GM18499 (cell line): ENCODE measurements around the gene NAALAD2.
"Not testable (repeated sequence)": the region's sequence is repeated elsewhere in the genome, so short reads cannot be mapped to it uniquely, and the experiment has no call there.

ENCODE experiments used
- ATAC-seq: cut with Tn5 transposase; IDR thresholded peaks from one replicate; pipeline ENCODE4 v1.9.1; 2021; ENCODE audit warnings: moderate number of reproducible peaks; ENCODE audit not compliant: insufficient read depth, unreplicated experiment

Gene NAALAD2

DNA sequence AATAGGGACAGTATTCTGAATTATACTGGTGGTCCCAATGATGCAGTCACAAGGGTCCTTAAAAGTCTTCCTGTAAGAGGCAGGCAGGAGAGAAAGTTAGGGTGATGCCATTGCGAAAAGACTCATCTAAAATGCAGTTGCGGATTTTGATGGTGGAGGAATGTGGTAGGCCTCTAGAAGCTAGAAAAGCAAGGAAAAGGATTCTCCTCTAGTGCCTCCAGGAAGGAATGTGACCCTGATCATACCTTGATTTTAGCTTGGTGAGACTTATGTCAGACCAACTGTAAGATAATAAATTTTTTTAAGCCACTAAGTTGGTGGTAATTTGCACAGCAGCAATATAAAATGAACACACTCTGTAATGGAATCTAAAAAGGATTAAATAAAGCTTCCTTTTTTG is 54.5 kb downstream of the NAALAD2 start:
- ATAC-seq = no peak

GRCh38 chr11:90192869-90193582 is 58.6 kb downstream of the NAALAD2 start:
- ATAC-seq = no peak

DNA sequence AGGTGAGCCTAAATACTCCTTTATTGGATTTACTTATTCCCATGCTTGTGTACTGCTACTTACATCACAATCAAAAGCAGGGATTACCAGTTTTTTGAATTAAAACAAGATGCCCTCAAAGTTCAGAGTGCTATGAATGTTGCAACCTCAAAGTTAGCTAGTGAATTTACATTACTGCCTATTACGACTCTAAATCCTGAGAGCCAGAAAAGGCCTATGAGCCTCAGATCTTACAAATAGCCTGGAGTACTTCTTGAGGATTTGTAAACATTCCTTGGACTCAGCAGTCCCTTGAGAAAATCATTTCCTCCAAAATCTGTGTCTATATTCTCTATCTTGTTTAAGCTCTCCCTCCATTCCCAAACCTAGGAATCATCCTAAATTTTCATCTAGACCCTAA is 62.9 kb downstream of the NAALAD2 start:
- no peak for ATAC-seq

GRCh38 chr11:90202342-90202741 is 67.9 kb downstream of the NAALAD2 start:
- ATAC-seq = no peak

DNA sequence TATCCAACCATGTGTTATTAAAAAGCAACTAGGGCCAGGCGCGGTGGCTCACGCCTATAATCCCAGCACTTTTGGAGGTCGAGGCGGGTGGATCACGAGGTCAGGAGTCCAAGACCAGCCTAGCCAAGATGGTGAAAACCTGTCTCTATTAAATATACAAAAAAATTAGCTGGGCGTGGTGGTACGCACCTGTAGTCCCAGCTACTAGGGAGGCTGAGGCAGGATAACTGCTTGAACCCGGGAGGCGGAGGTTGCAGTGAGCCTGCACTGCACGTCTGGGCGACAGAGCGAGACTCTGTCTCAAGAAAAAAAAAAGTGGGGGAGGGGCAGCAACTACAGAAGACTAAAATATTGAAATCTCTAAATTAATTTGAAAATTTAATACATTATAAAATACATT is 69.9 kb downstream of the NAALAD2 start:
- ATAC-seq = no peak

- ATAC-seq = peak; percentile 69
Measured at GRCh38 chr11:90204832-90205646, 70.6 kb downstream of the NAALAD2 start.

GRCh38 chr11:90207992-90208391 is 73.5 kb downstream of the NAALAD2 start:
- ATAC-seq = not testable (repeated sequence)

DNA sequence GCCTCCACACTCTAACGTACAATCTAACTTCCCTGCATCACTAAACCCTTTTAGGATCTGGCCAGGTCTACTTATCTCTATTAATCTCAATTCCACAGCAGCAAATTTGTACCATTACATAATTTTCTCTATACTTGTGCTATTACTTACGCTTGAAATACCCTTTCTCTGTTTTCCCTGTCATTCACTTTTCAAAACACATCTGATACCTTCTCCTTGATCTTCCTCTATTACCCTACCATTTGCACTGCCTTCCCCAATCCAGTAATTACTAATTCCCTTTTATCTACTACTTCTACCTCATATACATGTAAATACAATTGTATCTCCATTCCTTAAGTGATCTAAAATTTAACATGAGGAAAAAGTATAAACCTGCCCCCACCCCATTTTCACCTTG is 74.4 kb downstream of the NAALAD2 start:
- ATAC-seq = no peak

GRCh38 chr11:90213322-90213721 is 78.9 kb downstream of the NAALAD2 start:
- no peak for ATAC-seq

GRCh38 chr11:90216611-90217010 is 82.1 kb downstream of the NAALAD2 start:
- no peak for ATAC-seq

DNA sequence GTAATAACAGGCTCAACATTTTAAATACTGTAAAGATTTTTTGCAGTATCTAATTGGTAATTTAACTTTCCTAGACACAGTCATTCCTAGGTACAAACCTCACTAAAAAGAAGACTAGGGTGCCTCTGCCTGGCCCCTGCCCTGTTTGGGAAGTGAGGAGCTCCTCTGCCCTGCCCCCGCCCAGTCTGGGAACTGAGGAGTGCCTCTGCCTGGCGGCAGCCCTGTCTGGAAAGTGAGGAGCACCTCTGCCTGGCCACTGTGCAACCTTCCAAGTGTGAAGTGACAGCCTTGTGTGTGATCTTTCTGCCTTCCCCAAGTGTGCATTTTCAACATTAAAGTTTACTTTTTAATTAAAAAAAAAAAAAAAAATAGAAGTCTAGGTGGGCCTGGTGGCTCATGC is 84.1 kb downstream of the NAALAD2 start:
- no peak for ATAC-seq

DNA sequence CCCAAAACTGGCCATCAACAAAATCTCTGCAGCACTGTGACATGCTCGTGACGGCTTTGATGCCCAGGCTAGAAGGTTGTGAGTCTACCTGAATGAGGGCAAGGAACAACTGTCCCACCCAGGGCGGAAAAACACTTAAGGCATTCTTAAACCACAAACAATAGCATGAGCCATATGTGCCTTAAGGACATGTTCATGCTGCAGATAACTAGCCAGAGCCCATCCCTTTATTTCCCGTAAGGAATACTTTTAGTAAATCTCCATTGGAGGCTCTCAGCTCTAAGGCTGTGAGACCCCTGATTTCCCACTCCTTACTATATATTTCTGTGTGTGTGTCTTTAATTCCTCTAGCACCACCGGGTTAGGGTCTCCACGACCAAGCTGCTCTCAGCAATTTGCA is 85.0 kb downstream of the NAALAD2 start:
- ATAC-seq = no peak

GRCh38 chr11:90220391-90220790 is 85.9 kb downstream of the NAALAD2 start:
- no peak for ATAC-seq

GRCh38 chr11:90221803-90222458 is 87.5 kb downstream of the NAALAD2 start:
- no peak for ATAC-seq

DNA sequence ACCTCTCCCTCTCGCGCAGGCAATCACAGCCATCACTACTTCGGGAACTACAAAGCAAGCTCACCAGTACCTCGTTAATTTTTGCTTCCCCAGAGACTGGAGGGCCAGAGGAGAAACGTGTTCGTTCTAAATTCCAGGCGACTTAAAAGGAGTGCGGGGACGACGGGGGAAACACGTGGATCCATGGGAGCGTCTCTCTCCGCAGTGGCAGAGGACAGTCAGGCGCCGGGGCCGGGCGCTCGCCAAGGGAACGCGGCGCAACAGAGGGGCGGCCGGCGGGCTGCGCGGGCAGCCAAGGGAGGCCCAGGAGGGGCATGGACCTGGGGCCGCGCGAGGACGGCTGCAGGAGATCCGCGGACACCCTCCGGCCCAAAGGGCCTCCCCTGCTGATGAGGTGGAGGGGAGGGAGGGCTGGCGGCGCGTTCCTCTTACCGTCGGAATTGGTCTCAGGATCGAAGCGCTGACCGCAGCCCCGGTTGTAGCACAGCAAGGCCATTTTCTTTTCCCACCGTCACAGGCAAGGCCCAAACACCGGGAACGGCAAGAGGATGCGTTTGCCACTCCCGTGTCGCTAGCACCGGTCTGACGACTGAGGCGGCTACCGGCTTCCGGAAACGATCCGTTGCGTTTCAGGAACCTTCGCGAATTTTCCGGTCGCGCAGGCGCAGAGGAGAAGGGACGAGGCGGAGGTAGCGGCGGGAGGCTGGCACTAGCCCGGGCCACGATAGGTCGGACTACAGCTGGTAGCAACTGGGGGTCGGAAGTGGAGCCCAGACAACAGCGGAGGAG is 88.2 kb downstream of the NAALAD2 start, which contains the start of gene CHORDC1:
CHORDC1 (minus strand) TSS at position 591 of the 789 bp plus-strand sequence; CDS start at position 496, 95 bp downstream.
- peak; percentile 73 for ATAC-seq

DNA sequence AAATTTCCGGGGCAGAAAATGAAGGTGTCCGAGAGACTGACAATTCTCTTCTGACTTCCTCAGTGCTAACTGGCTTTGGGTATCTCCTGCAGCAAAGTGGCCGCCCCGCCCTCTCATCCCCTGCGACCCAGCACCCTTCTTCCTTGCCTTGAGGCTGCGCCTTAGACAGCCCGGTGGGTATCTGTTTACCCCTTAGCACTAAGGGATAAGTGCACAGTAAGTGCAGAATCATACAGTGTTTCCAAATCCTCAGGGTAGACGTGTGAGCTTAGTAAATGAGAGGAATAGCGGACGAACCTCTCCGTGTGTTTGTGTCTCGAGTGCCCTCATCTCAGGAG is 88.8 kb downstream of the NAALAD2 start:
- ATAC-seq = no peak

DNA sequence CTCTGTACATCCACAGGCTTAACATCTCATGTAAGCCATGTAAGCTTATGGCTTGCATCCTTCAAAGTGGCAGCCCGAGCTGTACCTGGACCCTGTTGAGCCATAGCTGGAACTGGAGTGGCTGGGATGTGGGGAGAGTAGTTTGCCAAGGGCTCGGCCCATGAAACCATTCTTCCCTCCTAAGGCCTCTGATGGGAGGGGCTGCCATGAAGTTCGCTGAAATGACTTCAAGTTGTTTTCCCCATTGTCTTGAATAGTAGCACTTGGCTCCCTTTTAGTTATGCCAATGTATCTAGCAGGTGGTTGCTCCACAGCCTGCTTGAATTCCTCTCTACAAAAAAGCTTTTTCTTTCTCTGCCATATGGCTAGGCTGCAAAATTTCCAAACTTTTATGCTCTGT is 93.6 kb downstream of the NAALAD2 start:
- ATAC-seq = no peak

GRCh38 chr11:90229791-90230190 is 95.3 kb downstream of the NAALAD2 start:
- no peak for ATAC-seq

DNA sequence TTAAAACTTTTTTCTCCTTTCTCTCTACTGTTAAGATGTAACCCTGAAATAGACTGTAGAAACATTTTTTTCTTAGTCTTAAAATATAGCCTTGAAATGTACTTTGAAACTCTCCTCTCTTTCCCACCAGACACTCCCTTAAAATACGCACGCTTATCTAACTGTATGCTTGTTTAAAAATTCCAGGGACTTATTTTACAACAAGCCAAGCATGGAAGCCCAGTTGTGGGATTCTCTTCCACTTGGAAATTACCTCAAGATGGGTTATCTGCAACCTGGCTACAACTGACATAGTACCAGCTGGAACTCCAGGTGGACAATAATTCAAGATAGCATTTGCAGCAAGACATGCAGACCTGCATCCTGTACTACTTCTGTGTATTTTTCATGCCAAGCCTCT is 100.5 kb downstream of the NAALAD2 start:
- ATAC-seq = no peak

DNA sequence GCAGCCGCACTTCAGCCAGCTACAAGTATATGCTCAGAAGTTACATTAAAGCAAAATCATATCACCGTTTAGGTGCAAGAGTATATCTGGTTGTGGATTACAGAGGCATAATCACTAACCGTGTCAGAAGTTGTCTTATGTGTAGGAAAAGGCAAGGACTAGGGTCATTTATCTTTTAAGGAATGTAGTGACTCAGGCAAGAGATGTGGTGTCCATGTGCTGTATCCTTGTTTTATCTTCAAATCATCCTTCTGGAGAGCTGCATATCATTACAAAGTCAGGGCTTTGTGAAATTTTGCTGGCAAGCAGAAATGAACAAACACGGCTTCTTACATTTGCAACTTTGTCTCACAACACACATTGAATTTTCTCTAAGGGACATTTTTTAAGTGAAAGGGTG is 101.1 kb downstream of the NAALAD2 start:
- no peak for ATAC-seq
